RPMI8226 (cell line): ENCODE measurements around the gene NOX5.

Experiments used
- DNase-seq: peaks from one replicate; pipeline ENCODE4 v3.0.0-alpha.2; 2015

Gene NOX5

GRCh38 chr15:69021895-69022294 is 7.4 kb downstream of the NOX5 start:
- DNase-seq, result no peak

GRCh38 chr15:69025320-69025719 is 10.8 kb downstream of the NOX5 start:
- no peak for DNase-seq

- DNase-seq, result peak; percentile 19
These were observed 11.9 kb downstream of the NOX5 start for GRCh38 chr15:69026355-69026754.

- no peak for DNase-seq
These were observed 13.6 kb downstream of the NOX5 start for GRCh38 chr15:69027976-69028518.

GRCh38 chr15:69031013-69032001 is 16.8 kb downstream of the NOX5 start:
- peak; percentile 60 for DNase-seq

GRCh38 chr15:69032031-69032430 is 17.5 kb downstream of the NOX5 start:
- no peak for DNase-seq

GRCh38 chr15:69032703-69033373 is 18.3 kb downstream of the NOX5 start:
- no peak for DNase-seq

DNA sequence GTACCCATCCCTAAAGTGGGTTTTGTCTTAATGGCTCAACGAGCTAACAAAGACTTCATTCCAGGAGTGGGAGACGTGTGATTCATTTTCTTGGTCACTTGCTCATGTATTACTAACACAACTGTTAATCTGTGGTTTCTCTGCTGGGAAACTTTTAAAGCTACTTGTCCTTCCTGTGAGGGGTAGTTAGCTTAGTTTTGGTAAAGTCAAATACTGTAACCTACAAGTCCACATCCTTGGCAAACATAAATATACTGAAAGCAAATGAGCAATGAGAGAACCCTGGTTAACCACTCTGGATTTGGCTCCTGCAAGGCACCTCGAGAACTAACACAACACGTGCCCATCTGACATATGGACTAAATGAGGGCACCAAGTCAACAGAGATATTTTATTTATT is 19.9 kb downstream of the NOX5 start:
- DNase-seq, result no peak

GRCh38 chr15:69035205-69035917 is 20.9 kb downstream of the NOX5 start:
- peak; percentile 77 for DNase-seq

- no peak for DNase-seq
These were observed 21.4 kb downstream of the NOX5 start for GRCh38 chr15:69035918-69036258.

- DNase-seq, result no peak
These were observed 22.3 kb downstream of the NOX5 start for GRCh38 chr15:69036826-69037225.

- no peak for DNase-seq
These were observed 23.0 kb downstream of the NOX5 start for GRCh38 chr15:69037482-69037881.

DNA sequence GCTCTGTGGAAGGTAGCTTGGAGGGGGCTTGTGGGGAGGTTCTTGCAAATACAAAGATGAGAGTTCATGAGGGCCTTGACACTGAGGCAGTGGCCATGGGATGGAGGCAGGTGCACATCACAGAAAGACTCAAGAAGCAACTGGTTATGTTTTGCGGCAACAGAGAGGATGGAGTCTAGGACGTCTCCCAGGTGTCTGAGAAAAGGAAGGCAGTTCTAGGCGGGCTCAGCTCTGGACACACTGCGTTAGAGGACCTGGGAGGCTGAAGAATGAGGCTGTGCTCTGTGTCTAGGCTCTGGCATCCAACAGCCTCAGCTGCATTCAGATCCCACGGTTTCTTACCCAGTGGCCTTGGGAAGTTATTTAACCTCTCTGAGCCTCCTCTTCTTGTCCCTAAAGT is 23.5 kb downstream of the NOX5 start:
- no peak for DNase-seq

GRCh38 chr15:69038508-69038907 is 24.0 kb downstream of the NOX5 start:
- DNase-seq, result no peak

DNA sequence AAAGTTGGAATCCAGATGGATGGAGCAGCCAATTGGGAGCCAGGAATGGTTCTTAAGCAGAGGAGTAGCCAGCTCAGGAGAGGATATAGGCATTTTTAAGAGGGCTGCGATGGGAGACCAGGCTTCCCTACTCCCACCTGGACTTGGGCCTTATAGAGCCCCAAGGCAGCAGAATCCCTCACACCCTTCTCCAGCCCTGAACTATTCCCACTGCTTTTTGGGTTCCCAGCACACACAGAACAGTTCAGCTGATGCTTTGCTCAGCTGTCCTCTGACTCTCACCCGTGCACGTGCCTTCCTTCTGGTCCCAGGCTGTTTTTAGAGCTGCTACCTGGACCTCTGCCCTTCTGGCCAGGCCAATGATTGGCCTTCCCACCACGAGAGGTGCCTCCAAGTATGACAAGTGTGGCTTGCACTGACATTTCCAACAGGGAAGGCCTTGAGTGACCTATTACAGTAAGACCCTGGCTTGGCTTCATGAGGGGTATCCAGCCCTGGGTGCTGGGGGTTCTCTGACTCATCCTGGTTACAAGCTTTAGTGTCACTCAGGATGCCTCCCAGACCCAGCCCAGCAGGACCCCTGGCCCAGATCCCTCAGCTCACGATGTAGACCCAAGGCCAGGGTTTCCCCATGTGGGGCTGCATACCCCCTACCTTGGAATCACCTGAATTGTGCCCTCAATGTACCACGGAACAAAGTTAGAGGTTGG is 25.2 kb downstream of the NOX5 start:
- no peak for DNase-seq

DNA sequence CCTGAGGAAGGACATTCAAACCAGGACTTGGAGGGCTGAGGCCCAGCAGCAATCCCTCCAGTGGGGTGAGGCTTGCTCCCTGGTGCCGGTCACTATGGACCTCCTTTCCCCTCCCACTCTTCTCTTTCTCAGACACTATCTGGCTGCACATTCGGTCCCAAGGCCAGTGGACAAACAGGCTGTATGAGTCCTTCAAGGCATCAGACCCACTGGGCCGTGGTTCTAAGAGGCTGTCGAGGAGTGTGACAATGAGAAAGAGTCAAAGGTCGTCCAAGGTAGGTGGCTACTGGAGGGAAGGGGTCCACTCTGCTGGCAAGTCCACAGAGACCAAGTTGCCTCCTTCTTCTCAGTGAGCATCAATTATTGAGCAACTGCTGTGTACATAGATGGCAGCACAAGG is 28.0 kb downstream of the NOX5 start:
- no peak for DNase-seq

- no peak for DNase-seq
These were observed 31.3 kb downstream of the NOX5 start for GRCh38 chr15:69045802-69046201.

- no peak for DNase-seq
These were observed 32.3 kb downstream of the NOX5 start for GRCh38 chr15:69046781-69047180.

DNA sequence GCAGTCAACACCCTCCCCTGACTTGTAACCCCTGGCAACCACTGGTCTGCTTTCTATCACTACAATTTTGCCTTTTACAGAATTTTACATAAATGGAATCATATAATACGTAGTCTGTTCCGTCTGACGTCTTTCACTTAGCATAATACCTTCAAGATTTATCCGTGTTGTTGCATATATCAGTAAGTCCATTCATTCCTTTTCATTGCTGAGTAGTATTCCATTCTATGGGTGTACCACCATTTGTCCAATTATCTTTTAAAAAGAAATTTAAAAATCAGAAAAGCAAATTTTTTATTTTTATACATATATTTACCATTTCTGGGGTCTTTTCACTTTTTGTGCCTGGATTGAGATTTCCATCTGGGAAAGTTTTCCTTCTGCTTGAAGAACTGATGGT is 35.5 kb downstream of the NOX5 start:
- DNase-seq, result no peak

DNA sequence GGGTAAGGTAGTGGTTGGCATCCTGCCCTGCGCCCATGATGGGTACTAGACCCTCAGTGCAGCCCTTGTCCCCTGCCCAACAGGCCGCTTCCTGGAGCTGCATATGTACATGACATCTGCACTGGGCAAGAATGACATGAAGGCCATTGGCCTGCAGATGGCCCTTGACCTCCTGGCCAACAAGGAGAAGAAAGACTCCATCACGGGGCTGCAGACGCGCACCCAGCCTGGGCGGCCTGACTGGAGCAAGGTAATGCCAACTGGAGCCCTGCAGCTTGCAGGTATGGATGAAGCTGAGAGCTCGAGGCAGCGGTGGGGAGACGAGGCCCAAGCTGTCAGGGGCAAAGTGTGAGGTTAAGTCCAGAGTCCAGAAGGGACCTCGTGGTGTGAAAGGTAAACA is 40.8 kb downstream of the NOX5 start:
- DNase-seq, result no peak

DNA sequence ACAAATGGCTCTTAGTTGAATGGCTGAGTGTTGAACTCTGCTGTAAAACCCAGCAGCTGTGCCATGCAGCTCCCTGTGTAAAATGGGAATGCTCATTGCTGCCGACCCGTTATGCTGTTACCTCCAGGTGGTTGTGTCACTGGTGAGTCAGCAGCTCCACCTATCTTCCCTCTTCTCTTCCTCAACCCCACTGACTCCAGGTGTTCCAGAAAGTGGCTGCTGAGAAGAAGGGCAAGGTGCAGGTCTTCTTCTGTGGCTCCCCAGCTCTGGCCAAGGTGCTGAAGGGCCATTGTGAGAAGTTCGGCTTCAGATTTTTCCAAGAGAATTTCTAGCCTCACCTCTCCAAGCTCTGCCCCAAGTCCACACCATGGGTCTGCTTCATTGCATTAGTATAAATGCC is 41.9 kb downstream of the NOX5 start:
- DNase-seq, result peak; percentile 57

DNA sequence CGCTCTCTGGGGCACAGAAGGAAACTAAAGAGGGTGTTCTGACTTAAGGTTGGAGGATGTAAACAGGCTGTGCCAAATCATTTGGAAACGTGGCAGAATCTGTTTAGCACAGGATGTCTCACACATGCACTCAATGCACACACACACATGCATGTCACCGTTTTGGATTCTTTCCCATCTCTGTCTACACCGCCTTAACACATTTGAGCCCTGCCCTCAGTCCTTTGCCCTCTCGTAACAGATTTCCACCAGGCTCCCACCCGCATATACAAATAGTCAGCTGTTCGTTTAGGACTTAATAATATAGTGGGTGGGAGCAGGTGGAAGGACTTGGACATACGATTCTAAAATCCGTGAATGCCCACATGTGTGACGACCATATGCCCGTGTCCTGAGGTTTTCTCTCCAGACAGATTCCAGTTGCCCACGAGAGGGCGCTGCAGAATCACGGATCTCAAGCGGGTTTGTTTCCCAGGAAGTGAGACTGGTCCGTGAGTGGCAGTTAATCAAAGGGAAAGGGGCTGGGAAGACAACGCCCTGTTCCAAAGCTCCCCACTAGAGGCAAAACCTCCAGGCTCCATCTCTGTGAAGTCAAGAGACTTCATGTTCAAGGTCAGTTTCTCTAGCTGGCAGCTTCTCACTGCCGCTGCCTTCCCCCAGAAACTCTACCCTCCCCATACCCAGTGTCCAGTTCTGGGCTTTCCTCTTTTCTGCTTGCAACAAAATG is 44.5 kb downstream of the NOX5 start:
- DNase-seq, result peak; percentile 88
